H1 (cell line): ENCODE measurements around the gene THADA. TPM values are rescaled to one million over a fixed set of nuclear protein-coding genes. Genes with fewer than 3 reads are reported as not detected.

ENCODE experiments used
- CREB1 ChIP-seq: IDR thresholded peaks from 2 replicates; pipeline ENCODE4 v1.6.1; 2012; ENCODE audit warnings: inconsistent platforms
- EP300 ChIP-seq, 2 experiments: IDR thresholded peaks; 1 replicate in 1 of 2; 2 replicates in 1 of 2; pipeline ENCODE4 v1.6.1; 2011 to 2012; ENCODE audit warnings: low read depth in 2 of 2, low read length in 2 of 2, mild to moderate bottlenecking in 2 of 2, borderline replicate concordance in 1 of 2, inconsistent platforms in 1 of 2, moderate library complexity in 1 of 2
- POU5F1 ChIP-seq: IDR thresholded peaks from 2 replicates; pipeline ENCODE4 v1.6.1; 2011; ENCODE audit warnings: low read depth, mild to moderate bottlenecking, low read length, moderate library complexity
- RXRA ChIP-seq: IDR thresholded peaks from 2 replicates; pipeline ENCODE4 v1.6.1; 2011; ENCODE audit warnings: low read depth, mild to moderate bottlenecking, low read length, moderate library complexity; ENCODE audit not compliant: insufficient read depth
- YY1 ChIP-seq: IDR thresholded peaks from 2 replicates; pipeline ENCODE4 v1.6.1; 2011; ENCODE audit warnings: low read depth, mild to moderate bottlenecking, low read length
- polyA plus RNA-seq, 7 experiments: library from polyadenylated mRNA; depleted of rRNA in 3 of 7; stranded (reverse) in 5 of 7; unstranded in 2 of 7; fragments of >200 nt in 5 of 7; fragments of 200-250 nt in 2 of 7; gene quantifications; 1 replicate in 5 of 7; 2 replicates in 1 of 7; 4 replicates in 1 of 7; pipeline versions ENCODE4 v1.2.1 to v1.2.3, GENCODE V29; 2011 to 2013; ENCODE audit warnings: missing spikeins in 2 of 7, mixed read lengths in 2 of 7
- total RNA-seq: library from RNA; stranded (reverse); fragmentation: NEBNext Ultra II Directional; extraction: Animal tissue kit (Norgen Biotek cat#: 25700); gene quantifications from 2 replicates; pipeline ENCODE4 v1.2.1, GENCODE V29; 2021

Gene THADA
- total and polyA plus RNA-seq, 2 of the 8 experiments (the other 6 are each of a cell fraction or from before 2014, with no cell fraction given): 22.4 to 26.8 TPM

DNA sequence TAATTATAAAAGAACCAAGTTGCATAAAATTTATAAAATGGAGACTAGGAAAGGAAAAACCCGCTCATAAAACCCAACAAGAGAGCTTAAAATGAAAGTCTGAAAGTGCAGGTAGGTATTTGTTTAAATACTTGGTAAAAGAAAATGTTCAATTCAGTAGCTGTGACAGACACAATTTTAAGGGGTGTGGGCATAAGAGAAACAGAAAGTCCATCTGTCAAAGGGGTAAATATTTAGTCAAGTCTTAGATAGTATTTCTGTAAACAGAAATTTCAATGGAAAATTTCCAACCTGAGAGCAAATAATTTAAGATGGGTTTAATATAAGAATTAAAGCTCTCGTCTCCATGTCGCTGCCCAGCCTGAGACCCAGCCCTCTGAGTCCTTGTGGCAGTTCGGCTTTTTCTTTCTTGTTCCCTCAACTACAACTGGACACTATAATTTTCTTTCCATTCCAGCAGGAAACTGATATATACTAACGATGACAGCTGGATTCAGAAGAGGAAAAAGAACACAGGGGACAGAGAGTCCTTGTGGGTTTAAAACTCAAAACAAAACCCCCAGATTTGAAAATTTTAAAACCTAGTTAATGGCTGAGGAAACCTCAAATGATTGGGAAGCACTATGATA is 281.4 kb downstream of the THADA start (continued):
- TF ChIP-seq POU5F1: no peak
- TF ChIP-seq EP300 (IDR thresholded peaks at IDR 0.05; ENCODE audit: borderline replicate concordance in 1 of 2, low read depth in 2 of 2, low read length in 2 of 2): no peak
- TF ChIP-seq RXRA: no peak
- no peak for TF ChIP-seq CREB1
- no peak for TF ChIP-seq YY1
